Spinal cord (tissue), 10 donors: Measurements from ENCODE around the gene PSAT1. TPM values are rescaled to one million over a fixed set of nuclear protein-coding genes. Genes with fewer than 3 reads are reported as not detected.
A peak's percentile ranks its signal among the peaks of the same experiment; 100 is the strongest.

Source experiments
- DNase-seq, 6 donors: peaks; one replicate each; pipeline versions ENCODE4 v3.0.0 to v3.0.0-alpha.2; 2013 to 2015; ENCODE audit warnings: low spot score in 6 of 6, low read depth in 4 of 6
- H3K27ac ChIP-seq: one replicate; pipeline ENCODE4 v1.5.1; 2013; ENCODE audit warnings: low read depth, low read length, control low read depth
- H3K27me3 ChIP-seq: one replicate; pipeline ENCODE4 v1.6.1; 2013; ENCODE audit warnings: low read length; ENCODE audit not compliant: control insufficient read depth, insufficient read depth
- H3K36me3 ChIP-seq: one replicate; pipeline ENCODE4 v1.6.1; 2013; ENCODE audit warnings: low read length; ENCODE audit not compliant: control insufficient read depth, insufficient read depth
- H3K4me1 ChIP-seq: one replicate; pipeline ENCODE4 v1.6.1; 2013; ENCODE audit warnings: low read length; ENCODE audit not compliant: control insufficient read depth, insufficient read depth
- H3K4me3 ChIP-seq: one replicate; pipeline ENCODE4 v1.5.1; 2013; ENCODE audit warnings: low read depth, low read length, control low read depth
- H3K9me3 ChIP-seq: one replicate; pipeline ENCODE4 v1.6.1; 2013; ENCODE audit warnings: low read length; ENCODE audit not compliant: control insufficient read depth, insufficient read depth
- WGBS: methylation state at CpG from one replicate; pipeline ENCODE4 v1.1.5; 2013; ENCODE audit warnings: missing lambda C conversion rate; ENCODE audit not compliant: insufficient coverage; 5-methylcytosine and 5-hydroxymethylcytosine counted together
- polyA plus RNA-seq, 2 donors: library from polyadenylated mRNA; unstranded; fragments of 120-200 nt; gene quantifications; one replicate each; pipeline ENCODE4 v1.2.1, GENCODE V29; 2013; ENCODE audit not compliant: insufficient read length in 2 of 2
- total RNA-seq, 2 donors: library from RNA; depleted of rRNA in 1 of 2; stranded (reverse); fragments of 120-200 nt in 1 of 2; fragments of >200 nt in 1 of 2; gene quantifications; one replicate each; pipeline versions ENCODE4 v1.2.3 to v1.2.4, GENCODE V29; 2013 to 2014
- donor health status: healthy.

Gene PSAT1
- total and polyA plus RNA-seq, 4 donors = 86.7 to 328 (median 180) TPM

- H3K36me3 ChIP-seq = peaks cover 67% of the 10 kb centered on the region
These were observed 15.1 kb downstream of the PSAT1 start for GRCh38 chr9:78311886-78312524.

GRCh38 chr9:78314550-78314949 lies 17.6 kb downstream of the PSAT1 start:
- Histone ChIP-seq H3K27ac (peak overlapping the region; percentile 18), H3K36me3 (peaks cover 58% of the 10 kb centered on the region), H3K4me1 (peaks cover 60% of the 10 kb centered on the region), H3K4me3 (no peak overlapping the region), H3K9me3 (no peaks in the 10 kb centered on the region), H3K27me3 (no peaks in the 10 kb centered on the region)
- DNase-seq = no peak
- WGBS = 92% methylated on average over 5 of the region's 5 CpGs

More at GRCh38 chr9:78311886-78312524, 15.1 kb downstream of the PSAT1 start:
- no peak overlapping the region for H3K4me3 ChIP-seq
- peak overlapping the region; percentile 78 for H3K27ac ChIP-seq
- H3K9me3 ChIP-seq = no peaks in the 10 kb centered on the region
- H3K4me1 ChIP-seq = peaks cover 70% of the 10 kb centered on the region
- no peaks in the 10 kb centered on the region for H3K27me3 ChIP-seq
- DNase-seq = peak in 4 of 6 donors; percentile 40 to 82 (median 70)
- WGBS = 58% methylated on average over 4 of the region's 9 CpGs

- H3K27me3 ChIP-seq = no peaks in the 10 kb centered on the region
- WGBS = 28% methylated on average over 4 of the region's 8 CpGs
- peaks cover 59% of the 10 kb centered on the region for H3K36me3 ChIP-seq
- H3K4me1 ChIP-seq = peaks cover 57% of the 10 kb centered on the region
- H3K27ac ChIP-seq = peak overlapping the region; percentile 18
- H3K9me3 ChIP-seq = no peaks in the 10 kb centered on the region
- DNase-seq = peak in 2 of 6 donors; percentile 55 to 62
- no peak overlapping the region for H3K4me3 ChIP-seq
These were observed 18.3 kb downstream of the PSAT1 start for GRCh38 chr9:78314953-78315870.

- no peak for DNase-seq
- Histone ChIP-seq H3K9me3 (no peaks in the 10 kb centered on the region), H3K4me3 (no peak overlapping the region), H3K4me1 (peaks cover 46% of the 10 kb centered on the region), H3K27me3 (no peaks in the 10 kb centered on the region), H3K36me3 (peaks cover 56% of the 10 kb centered on the region), H3K27ac (no peak overlapping the region)
- 82% methylated on average over 5 of the region's 11 CpGs for WGBS
These were observed 19.4 kb downstream of the PSAT1 start for GRCh38 chr9:78316166-78316892.

GRCh38 chr9:78319197-78320029 lies 22.5 kb downstream of the PSAT1 start:
- no peaks in the 10 kb centered on the region for H3K9me3 ChIP-seq
- no peaks in the 10 kb centered on the region for H3K27me3 ChIP-seq
- peak overlapping the region; percentile 34 for H3K27ac ChIP-seq
- WGBS = 65% methylated on average over 3 of the region's 6 CpGs
- H3K4me3 ChIP-seq = no peak overlapping the region
- peak in 4 of 6 donors; percentile 46 to 90 (median 70) for DNase-seq
- peaks cover 59% of the 10 kb centered on the region for H3K36me3 ChIP-seq
- peaks cover 36% of the 10 kb centered on the region for H3K4me1 ChIP-seq

GRCh38 chr9:78320030-78320693 lies 23.2 kb downstream of the PSAT1 start:
- Histone ChIP-seq H3K4me3 (no peak overlapping the region), H3K9me3 (no peaks in the 10 kb centered on the region), H3K27ac (no peak overlapping the region), H3K4me1 (peaks cover 33% of the 10 kb centered on the region), H3K27me3 (no peaks in the 10 kb centered on the region), H3K36me3 (peaks cover 52% of the 10 kb centered on the region)
- no peak for DNase-seq
- 95% methylated on average over 3 of the region's 4 CpGs for WGBS

- WGBS = 92% methylated on average over 2 of the region's 4 CpGs
- no peaks in the 10 kb centered on the region for H3K27me3 ChIP-seq
- no peaks in the 10 kb centered on the region for H3K9me3 ChIP-seq
- no peak for DNase-seq
- peaks cover 28% of the 10 kb centered on the region for H3K4me1 ChIP-seq
- no peak overlapping the region for H3K27ac ChIP-seq
- no peak overlapping the region for H3K4me3 ChIP-seq
- H3K36me3 ChIP-seq = peaks cover 44% of the 10 kb centered on the region
These were observed 24.1 kb downstream of the PSAT1 start for GRCh38 chr9:78320875-78321496.

GRCh38 chr9:78321505-78321904 lies 24.6 kb downstream of the PSAT1 start:
- Histone ChIP-seq H3K36me3 (peaks cover 39% of the 10 kb centered on the region), H3K4me3 (no peak overlapping the region)
- WGBS = 92% methylated on average over 4 of the region's 7 CpGs

More at GRCh38 chr9:78321505-78321904, 24.6 kb downstream of the PSAT1 start:
- Histone ChIP-seq H3K9me3 (no peaks in the 10 kb centered on the region), H3K4me1 (peaks cover 23% of the 10 kb centered on the region), H3K27ac (no peak overlapping the region), H3K27me3 (no peaks in the 10 kb centered on the region)
- no peak for DNase-seq
